Body of pancreas (tissue), 4 donors: Measurements from ENCODE around the gene PDHA1.

Experiments used
- POLR2A ChIP-seq, 3 donors: fragments of 450-650 bp; IDR thresholded peaks; one replicate each; pipeline ENCODE4 v1.6.1; 2016; ENCODE audit warnings: antibody characterized with exemption in 3 of 3, mild to moderate bottlenecking in 2 of 3
- TF ChIP-seq, protein P1 (sequence below), 7 experiments: fragments of 450-650 bp in 4 of 7; fragments of 200-600 bp in 3 of 7; sonication (generic) in 3 of 7; IDR thresholded peaks; one replicate each; pipeline ENCODE4 v1.5.1; 2016 to 2019; ENCODE audit warnings: antibody characterized with exemption in 7 of 7

DNA sequence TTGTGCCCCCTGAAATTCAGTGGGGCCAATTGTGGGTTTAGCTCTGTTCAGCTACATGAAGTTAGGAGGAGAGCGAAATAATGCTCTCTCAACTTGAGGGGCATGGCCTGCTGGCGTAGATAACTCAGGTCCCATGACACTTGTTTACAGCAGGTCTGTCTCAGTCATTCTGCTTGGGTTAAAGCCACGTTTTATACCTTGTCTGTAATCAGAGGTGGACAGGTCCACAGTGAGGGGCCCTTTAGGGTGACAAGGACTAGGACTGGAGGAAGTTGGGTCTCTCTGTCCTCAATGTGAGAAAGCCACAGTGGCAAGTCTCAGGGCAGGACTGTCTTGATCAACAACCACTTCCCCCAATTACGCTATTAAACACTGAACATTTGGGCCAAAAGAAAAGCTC, 49.0 kb downstream of the PDHA1 start:
- no peak for TF ChIP-seq POLR2A (IDR thresholded peaks at IDR 0.05)
- TF ChIP-seq, protein P1, sequence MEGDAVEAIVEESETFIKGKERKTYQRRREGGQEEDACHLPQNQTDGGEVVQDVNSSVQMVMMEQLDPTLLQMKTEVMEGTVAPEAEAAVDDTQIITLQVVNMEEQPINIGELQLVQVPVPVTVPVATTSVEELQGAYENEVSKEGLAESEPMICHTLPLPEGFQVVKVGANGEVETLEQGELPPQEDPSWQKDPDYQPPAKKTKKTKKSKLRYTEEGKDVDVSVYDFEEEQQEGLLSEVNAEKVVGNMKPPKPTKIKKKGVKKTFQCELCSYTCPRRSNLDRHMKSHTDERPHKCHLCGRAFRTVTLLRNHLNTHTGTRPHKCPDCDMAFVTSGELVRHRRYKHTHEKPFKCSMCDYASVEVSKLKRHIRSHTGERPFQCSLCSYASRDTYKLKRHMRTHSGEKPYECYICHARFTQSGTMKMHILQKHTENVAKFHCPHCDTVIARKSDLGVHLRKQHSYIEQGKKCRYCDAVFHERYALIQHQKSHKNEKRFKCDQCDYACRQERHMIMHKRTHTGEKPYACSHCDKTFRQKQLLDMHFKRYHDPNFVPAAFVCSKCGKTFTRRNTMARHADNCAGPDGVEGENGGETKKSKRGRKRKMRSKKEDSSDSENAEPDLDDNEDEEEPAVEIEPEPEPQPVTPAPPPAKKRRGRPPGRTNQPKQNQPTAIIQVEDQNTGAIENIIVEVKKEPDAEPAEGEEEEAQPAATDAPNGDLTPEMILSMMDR (IDR thresholded peaks at IDR 0.05), result no peak
